Karpas-422 (cell line): ENCODE measurements around the gene BICC1. TPM values are rescaled to one million over a fixed set of nuclear protein-coding genes. Genes with fewer than 3 reads are reported as not detected.
"Not testable (repeated sequence)": the region's sequence is repeated elsewhere in the genome, so short reads cannot be mapped to it uniquely, and the experiment has no call there.

Experiments
- DNase-seq: peaks from one replicate; pipeline ENCODE4 v3.0.0-alpha.2; 2015
- H2AFZ ChIP-seq: fragments of 200-600 bp; sonication (generic); 2 replicates; pipeline ENCODE4 v1.6.1; 2014; ENCODE audit warnings: antibody characterized with exemption, low read length, mixed read lengths
- H3K27ac ChIP-seq: fragments of 200-600 bp; sonication (generic); 2 replicates; pipeline ENCODE4 v1.5.1; 2014; ENCODE audit warnings: mild to moderate bottlenecking, low read length, moderate library complexity
- H3K27me3 ChIP-seq: fragments of 200-600 bp; sonication (generic); 2 replicates; pipeline ENCODE4 v1.6.1; 2014; ENCODE audit warnings: low read length, mixed read lengths
- H3K36me3 ChIP-seq: fragments of 200-600 bp; sonication (generic); 2 replicates; pipeline ENCODE4 v1.6.1; 2014; ENCODE audit warnings: low read length, mixed read lengths; ENCODE audit not compliant: insufficient read depth
- H3K4me1 ChIP-seq: fragments of 200-600 bp; sonication (generic); 2 replicates; pipeline ENCODE4 v1.6.1; 2014; ENCODE audit warnings: mild to moderate bottlenecking, low read length, mixed read lengths
- H3K4me2 ChIP-seq: fragments of 200-600 bp; sonication (generic); 2 replicates; pipeline ENCODE4 v1.6.1; 2014; ENCODE audit warnings: low read length, low read depth, mild to moderate bottlenecking; ENCODE audit not compliant: poor library complexity, severe bottlenecking
- H3K4me3 ChIP-seq: fragments of 200-600 bp; sonication (generic); 2 replicates; pipeline ENCODE4 v1.5.1; 2014; ENCODE audit warnings: mild to moderate bottlenecking, antibody characterized with exemption, low read length, mixed read lengths
- H3K79me2 ChIP-seq: fragments of 200-600 bp; sonication (generic); 2 replicates; pipeline ENCODE4 v1.6.1; 2014; ENCODE audit warnings: mild to moderate bottlenecking, low read length, mixed read lengths
- H3K9ac ChIP-seq: fragments of 200-600 bp; sonication (generic); 2 replicates; pipeline ENCODE4 v1.6.0; 2014; ENCODE audit warnings: low read length
- H3K9me2 ChIP-seq: fragments of 200-600 bp; sonication (generic), shearing (Covaris generic); replicated peaks from 2 replicates; pipeline ENCODE4 v1.6.0; 2014; ENCODE audit warnings: mild to moderate bottlenecking, low read length, moderate library complexity; ENCODE audit not compliant: insufficient read depth
- H3K9me3 ChIP-seq: fragments of 300-700, 200-600 bp; sonication (generic); 2 replicates; pipeline ENCODE4 v1.6.1; 2014; ENCODE audit warnings: low read length, mixed read lengths
- H4K20me1 ChIP-seq: fragments of 200-600 bp; sonication (generic); 2 replicates; pipeline ENCODE4 v1.6.1; 2014; ENCODE audit warnings: mild to moderate bottlenecking, antibody characterized with exemption, low read length, low read depth; ENCODE audit not compliant: insufficient read depth
- total RNA-seq: library from RNA; depleted of rRNA; stranded (reverse); fragments of >200 nt; shearing (Covaris generic); gene quantifications from 2 replicates; pipeline ENCODE4 v1.2.3, GENCODE V29; 2014; ENCODE audit warnings: low replicate concordance

BICC1 gene
- total RNA-seq, 1 experiment from 2014 or later: not detected

DNA sequence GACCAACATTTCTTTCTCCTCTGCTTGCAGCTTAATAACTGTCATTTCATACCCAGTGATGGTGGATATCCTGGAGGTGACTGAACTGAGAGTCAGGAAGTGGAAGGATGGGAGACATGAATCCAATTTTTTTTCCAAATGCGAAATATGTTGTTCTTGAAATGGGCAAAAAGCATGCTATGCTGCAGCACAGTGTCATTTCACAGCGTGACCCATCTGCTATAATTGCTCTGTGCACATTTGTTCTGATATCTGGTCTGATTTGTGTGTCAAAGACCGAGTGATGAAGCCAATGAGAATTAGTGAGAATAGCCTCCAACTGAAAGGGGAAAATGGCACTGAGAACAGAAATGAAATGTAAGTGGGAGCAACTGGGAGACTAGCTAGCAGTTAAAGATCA lies 334.2 kb downstream of the BICC1 start:
- DNase-seq: no peak
- Histone ChIP-seq H3K4me1 (no peaks in the 10 kb centered on the region), H3K9me2 (no peaks in the 10 kb centered on the region), H3K9me3 (no peaks in the 10 kb centered on the region), H3K79me2 (no peaks in the 10 kb centered on the region), H3K4me3 (no peak overlapping the region), H3K4me2 (no peak overlapping the region), H3K9ac (no peak overlapping the region), H3K27ac (no peak overlapping the region), H3K36me3 (no peaks in the 10 kb centered on the region), H2AFZ (no peak overlapping the region), H3K27me3 (no peaks in the 10 kb centered on the region), H4K20me1 (no peaks in the 10 kb centered on the region)

DNA sequence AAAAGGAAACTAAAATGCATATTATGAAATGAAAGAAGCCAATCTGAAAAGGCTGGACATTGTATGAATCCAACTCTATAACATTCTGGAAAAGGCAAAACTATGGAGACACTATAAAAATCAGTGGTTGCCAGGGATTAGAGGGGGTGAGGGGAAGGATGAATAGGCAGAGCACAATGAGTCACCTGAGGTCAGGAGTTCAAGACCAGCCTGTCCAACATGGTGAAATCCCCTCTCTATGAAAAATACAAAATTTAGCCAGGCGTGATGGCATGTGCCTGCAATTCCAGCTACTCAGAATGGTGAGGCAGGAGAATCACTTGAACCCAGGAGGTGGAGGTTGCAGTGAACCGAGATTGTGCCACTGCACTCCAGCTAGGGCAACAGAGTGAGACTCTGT lies 338.9 kb downstream of the BICC1 start:
- no peaks in the 10 kb centered on the region for H4K20me1 ChIP-seq
- H2AFZ ChIP-seq: no peak overlapping the region

DNA sequence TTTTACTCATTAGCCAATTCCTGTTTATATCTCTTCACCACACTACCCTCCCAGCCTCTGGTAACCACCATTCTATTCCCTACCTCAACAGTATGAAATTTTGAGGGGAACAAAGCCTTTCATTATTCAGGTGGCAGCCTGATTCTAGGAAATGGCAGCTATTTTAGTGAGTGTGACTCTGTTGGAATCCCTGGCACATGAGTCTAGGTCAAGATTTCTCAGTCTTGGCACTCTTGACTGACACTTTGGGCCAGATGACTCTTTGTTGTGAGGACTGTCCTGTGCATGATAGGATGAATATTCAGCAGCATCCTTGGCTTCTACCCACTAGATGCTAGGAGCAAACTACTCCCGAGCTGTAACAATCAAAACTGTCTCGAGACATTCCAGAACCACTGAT lies 341.0 kb downstream of the BICC1 start:
- Histone ChIP-seq H3K9me3 (no peaks in the 10 kb centered on the region), H3K27ac (no peak overlapping the region), H3K27me3 (no peaks in the 10 kb centered on the region), H2AFZ (no peak overlapping the region), H3K4me3 (no peak overlapping the region), H3K4me1 (no peaks in the 10 kb centered on the region), H4K20me1 (no peaks in the 10 kb centered on the region), H3K9ac (no peak overlapping the region), H3K79me2 (no peaks in the 10 kb centered on the region), H3K4me2 (no peak overlapping the region), H3K36me3 (no peaks in the 10 kb centered on the region), H3K9me2 (no peaks in the 10 kb centered on the region)
- peak; percentile 32 for DNase-seq

More for the DNA sequence above, 338.9 kb downstream of the BICC1 start:
- no peak overlapping the region for H3K9ac ChIP-seq
- no peaks in the 10 kb centered on the region for H3K36me3 ChIP-seq
- H3K4me1 ChIP-seq: no peaks in the 10 kb centered on the region
- H3K4me3 ChIP-seq: no peak overlapping the region
- H3K4me2 ChIP-seq: no peak overlapping the region
- H3K9me2 ChIP-seq: no peaks in the 10 kb centered on the region
- H3K27me3 ChIP-seq: no peaks in the 10 kb centered on the region
- no peaks in the 10 kb centered on the region for H3K9me3 ChIP-seq
- H3K27ac ChIP-seq: no peak overlapping the region
- no peak for DNase-seq
- H3K79me2 ChIP-seq: no peaks in the 10 kb centered on the region

- Histone ChIP-seq H3K4me2 (no peak overlapping the region), H2AFZ (no peak overlapping the region), H3K9me3 (no peaks in the 10 kb centered on the region), H3K9ac (no peak overlapping the region), H3K4me3 (no peak overlapping the region), H3K9me2 (no peaks in the 10 kb centered on the region), H3K27me3 (no peaks in the 10 kb centered on the region), H3K27ac (no peak overlapping the region), H3K79me2 (no peaks in the 10 kb centered on the region), H3K36me3 (no peaks in the 10 kb centered on the region), H4K20me1 (no peaks in the 10 kb centered on the region), H3K4me1 (no peaks in the 10 kb centered on the region)
- DNase-seq: no peak
These were observed 342.1 kb downstream of the BICC1 start for GRCh38 chr10:58854811-58855210.

GRCh38 chr10:58856508-58857240 lies 344.0 kb downstream of the BICC1 start:
- Histone ChIP-seq H3K4me2 (no peak overlapping the region), H3K4me1 (no peaks in the 10 kb centered on the region), H3K27ac (no peak overlapping the region), H3K9me2 (no peaks in the 10 kb centered on the region), H3K9me3 (no peaks in the 10 kb centered on the region), H2AFZ (no peak overlapping the region), H3K27me3 (no peaks in the 10 kb centered on the region), H3K79me2 (no peaks in the 10 kb centered on the region), H3K36me3 (no peaks in the 10 kb centered on the region), H3K9ac (no peak overlapping the region), H3K4me3 (no peak overlapping the region), H4K20me1 (no peaks in the 10 kb centered on the region)
- no peak for DNase-seq

- no peak for DNase-seq
- Histone ChIP-seq H3K36me3 (no peaks in the 10 kb centered on the region), H3K79me2 (no peaks in the 10 kb centered on the region), H3K27ac (no peak overlapping the region), H4K20me1 (no peaks in the 10 kb centered on the region), H3K4me1 (no peaks in the 10 kb centered on the region), H3K9ac (no peak overlapping the region), H3K27me3 (no peaks in the 10 kb centered on the region), H3K9me2 (no peaks in the 10 kb centered on the region), H3K9me3 (no peaks in the 10 kb centered on the region), H3K4me3 (no peak overlapping the region), H3K4me2 (no peak overlapping the region), H2AFZ (no peak overlapping the region)
These were observed 344.7 kb downstream of the BICC1 start for GRCh38 chr10:58857251-58857805.

GRCh38 chr10:58858123-58858522 lies 345.5 kb downstream of the BICC1 start:
- H3K4me3 ChIP-seq, H3K36me3 ChIP-seq, H3K9me2 ChIP-seq, H3K27me3 ChIP-seq, DNase-seq, H3K79me2 ChIP-seq, H4K20me1 ChIP-seq, H2AFZ ChIP-seq, H3K27ac ChIP-seq, H3K4me1 ChIP-seq, H3K9ac ChIP-seq, H3K9me3 ChIP-seq, H3K4me2 ChIP-seq: not testable (repeated sequence)

GRCh38 chr10:58859526-58859925 lies 346.9 kb downstream of the BICC1 start:
- no peak overlapping the region for H3K27ac ChIP-seq
- no peak overlapping the region for H3K4me3 ChIP-seq
- no peak overlapping the region for H3K9ac ChIP-seq
- H3K4me1 ChIP-seq: no peaks in the 10 kb centered on the region
- H3K36me3 ChIP-seq: no peaks in the 10 kb centered on the region
- H3K4me2 ChIP-seq: no peak overlapping the region
- no peaks in the 10 kb centered on the region for H3K9me3 ChIP-seq
- no peaks in the 10 kb centered on the region for H3K9me2 ChIP-seq
- no peaks in the 10 kb centered on the region for H4K20me1 ChIP-seq
- DNase-seq: no peak
- H3K79me2 ChIP-seq: no peaks in the 10 kb centered on the region
- no peak overlapping the region for H2AFZ ChIP-seq
- no peaks in the 10 kb centered on the region for H3K27me3 ChIP-seq
